ENCODE measurements around the gene RDH5.

Gene RDH5

DNA sequence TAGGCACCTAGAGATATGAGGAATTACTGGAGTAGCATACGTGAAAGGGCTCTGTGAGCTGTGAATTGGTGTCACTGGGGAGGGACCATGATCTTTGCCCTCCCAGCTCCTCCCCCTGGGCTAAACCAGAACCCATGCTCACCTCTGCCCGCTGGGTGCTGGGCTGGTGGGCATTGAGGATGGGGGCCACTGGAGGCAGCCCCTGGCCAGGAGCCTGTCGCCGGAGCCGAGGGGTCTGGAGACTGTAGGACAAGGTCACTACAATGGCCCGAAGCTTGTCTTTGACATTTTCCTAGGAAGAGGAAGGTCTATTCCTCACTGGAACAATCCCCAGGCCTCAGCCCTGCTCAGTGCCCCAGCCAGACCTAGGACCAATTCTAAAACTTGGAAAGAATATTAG, 24.1 kb upstream of the RDH5 start:
- DNase-seq (ENCODE audit: low spot score): no peak

GRCh38 chr12:55696796-55697462, 23.3 kb upstream of the RDH5 start:
- DNase-seq (ENCODE audit: low spot score): no peak

DNA sequence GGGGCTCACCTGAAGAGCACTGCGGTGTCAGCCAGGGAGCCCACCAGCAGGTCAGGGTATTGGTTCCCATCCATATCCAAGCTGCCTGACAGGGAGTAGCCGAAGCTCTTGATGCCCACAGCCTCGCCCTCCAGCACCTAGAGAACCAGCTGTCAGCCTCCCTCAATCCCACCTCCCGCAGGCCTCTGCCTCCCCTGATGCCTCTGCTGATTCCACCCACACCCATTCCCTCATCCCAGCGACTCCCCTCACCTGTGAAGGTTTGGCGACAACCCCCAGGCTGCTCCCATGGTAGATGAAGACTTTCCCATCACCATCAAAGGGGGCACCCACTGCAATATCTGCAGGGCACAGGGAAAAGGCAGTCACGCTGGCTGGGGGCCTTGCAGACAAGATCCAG, 22.5 kb upstream of the RDH5 start:
- no peak for DNase-seq (ENCODE audit: low spot score)

DNA sequence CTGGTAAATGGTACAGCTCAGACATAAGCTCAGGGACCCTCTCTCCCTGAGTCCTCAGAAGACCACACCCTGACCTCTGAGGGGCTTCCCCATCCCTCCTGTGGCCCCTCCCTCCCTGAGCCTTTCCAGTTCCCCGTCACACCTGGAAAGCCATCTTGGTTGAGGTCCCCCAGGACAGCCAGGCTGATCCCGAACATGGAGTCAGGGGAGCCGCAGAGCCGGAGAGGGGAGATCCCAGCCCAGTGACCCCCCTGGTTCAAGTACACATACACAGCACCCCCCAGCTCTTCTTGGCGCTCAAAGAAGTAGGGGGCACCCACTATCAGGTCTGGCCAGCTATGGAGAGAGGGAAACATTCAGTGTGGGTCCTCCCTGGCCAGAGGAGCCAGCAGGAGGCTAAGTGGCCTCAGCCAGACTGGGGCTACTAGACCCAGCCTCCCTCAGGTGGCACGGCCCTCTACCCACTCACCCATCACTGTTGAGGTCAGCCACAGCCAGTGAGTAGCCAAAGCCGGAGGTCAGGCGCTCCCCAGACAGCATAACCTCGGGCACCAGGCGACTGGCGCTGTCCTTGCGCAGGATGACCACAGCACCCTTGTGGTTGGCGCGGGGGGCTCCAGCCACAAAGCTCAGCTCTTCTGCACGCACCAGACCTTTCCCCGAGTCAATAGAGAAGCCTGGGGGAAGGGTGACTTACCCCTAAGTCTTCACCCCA, 21.8 kb upstream of the RDH5 start:
- no peak for DNase-seq (ENCODE audit: low spot score)

DNA sequence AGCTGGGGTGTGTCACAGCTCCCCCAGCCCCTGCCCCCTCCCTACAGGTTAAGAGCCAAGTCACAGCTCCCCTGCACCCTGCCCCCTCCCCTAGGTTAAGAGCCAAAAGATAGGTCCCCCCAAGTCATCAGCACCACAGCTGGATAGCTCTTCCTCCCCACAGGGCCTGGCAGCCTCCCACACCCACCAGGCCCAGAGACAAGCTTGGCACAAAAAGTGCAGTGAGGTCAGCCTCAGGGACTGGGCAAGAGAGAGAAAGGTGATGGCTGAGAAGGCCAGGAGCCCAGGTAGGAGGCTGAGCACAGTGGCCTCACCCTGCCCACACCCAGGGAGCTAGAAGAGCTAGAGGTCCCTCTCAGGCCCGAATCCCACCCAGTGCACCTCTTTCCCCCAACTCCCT, 21.2 kb upstream of the RDH5 start:
- no peak for DNase-seq (ENCODE audit: low spot score)

GRCh38 chr12:55699471-55700055, 20.6 kb upstream of the RDH5 start:
- no peak for DNase-seq (ENCODE audit: low spot score)

GRCh38 chr12:55700255-55701018, 19.8 kb upstream of the RDH5 start:
- DNase-seq (ENCODE audit: low spot score): no peak

- no peak for DNase-seq (ENCODE audit: low spot score)
These were observed 17.3 kb upstream of the RDH5 start for GRCh38 chr12:55702861-55703260.

GRCh38 chr12:55703288-55703687, 16.9 kb upstream of the RDH5 start:
- DNase-seq (ENCODE audit: low spot score): no peak

- DNase-seq (ENCODE audit: low spot score): no peak
These were observed 16.1 kb upstream of the RDH5 start for GRCh38 chr12:55703901-55704761.

- no peak for DNase-seq (ENCODE audit: low spot score)
These were observed 15.1 kb upstream of the RDH5 start for GRCh38 chr12:55704824-55705718.

DNA sequence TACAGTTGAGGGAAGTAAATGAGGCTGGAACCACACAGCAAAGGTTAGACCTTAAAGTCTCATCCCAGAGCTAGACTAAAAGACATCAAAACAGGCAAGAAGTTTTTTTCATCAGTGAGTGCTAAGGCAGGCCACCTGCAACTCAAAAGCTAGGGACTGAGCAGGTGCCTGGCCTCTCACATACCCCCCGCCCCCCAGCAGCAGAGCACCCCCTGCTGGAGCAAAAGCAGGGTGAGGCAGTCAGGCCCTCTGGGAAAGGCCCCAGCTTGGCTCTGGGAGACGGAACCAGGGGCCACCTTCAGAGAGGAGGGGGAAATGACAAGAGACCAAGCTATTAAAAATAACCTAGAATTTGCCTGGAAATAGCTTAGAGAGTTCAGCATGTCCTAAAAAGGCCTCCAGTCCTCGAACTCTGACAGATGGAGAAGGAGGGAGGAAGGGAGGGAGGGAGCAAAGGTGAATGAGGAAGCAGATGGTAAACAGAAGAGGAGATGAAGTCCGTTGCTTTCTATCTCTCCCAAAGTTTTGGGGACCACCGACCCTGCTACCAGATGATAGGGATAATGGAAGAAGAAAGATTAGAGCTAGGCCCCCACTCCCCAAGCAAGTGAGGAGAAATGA, 14.3 kb upstream of the RDH5 start:
- DNase-seq (ENCODE audit: low spot score): no peak

GRCh38 chr12:55706568-55707218, 13.5 kb upstream of the RDH5 start:
- DNase-seq (ENCODE audit: low spot score): no peak

DNA sequence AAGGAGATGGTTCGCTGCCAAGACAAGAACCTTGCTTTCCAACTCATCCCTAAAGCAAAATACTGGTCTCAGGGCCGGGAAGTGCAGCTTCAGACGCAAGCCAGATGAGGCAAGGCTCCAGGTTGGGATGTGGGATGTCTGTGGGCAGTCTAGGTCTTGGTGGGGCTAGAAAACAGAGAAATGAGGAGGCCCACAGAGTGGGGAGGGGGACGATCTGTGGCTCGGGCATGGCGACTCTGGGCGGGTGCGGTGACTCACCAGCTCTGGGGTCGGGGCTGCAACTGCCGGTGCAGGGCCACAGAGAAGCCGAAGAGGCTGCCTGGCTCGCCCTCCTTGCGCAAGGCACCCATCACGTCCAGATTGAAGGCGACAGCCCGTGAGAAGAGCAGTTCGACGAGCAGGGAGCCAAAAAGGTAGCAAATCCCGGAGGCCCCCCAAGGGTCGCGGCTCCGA, 12.9 kb upstream of the RDH5 start:
- no peak for DNase-seq (ENCODE audit: low spot score)

DNA sequence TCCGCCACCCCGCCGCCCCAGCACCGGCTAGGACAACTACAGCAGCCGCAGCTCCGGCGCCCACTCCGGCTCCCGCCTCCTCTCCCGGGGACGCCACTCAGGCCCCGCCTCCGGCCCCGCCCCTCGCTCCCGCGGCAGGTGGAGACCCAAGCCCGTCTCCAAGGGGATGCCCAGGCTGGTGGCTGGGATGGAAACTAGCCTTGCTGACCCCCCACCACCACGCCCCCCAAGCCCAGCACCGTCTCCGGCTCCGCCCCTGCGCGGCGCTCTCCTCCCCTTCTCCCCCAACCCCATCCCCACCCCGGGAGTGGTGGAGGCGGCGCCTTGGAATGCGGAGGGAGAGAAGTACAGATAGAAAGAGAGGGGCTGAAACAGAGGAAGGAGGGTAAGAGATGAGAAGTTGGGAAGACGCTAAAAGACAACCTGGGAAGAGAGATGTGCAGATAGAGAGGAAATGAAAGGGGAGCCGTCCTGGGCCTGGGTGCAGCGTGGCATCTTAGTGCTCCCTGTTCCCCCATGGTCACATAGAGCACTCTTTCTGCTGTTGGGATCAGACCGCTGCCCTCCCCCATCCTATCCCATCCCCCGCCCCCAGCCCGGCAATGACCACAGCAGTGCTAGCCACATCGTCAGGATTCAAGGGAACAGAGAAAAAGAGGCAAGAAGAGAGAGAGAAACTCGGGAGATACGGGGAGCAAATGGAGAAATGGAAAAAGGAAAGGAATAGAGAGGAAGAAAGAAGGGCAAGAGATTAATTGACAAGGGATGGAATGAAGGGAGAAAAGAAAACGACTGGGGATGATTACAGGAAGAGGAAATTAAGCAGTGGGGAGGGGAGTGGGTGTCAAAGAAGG, 12.1 kb upstream of the RDH5 start, which contains the start of gene ITGA7:
Gene ITGA7, minus strand, starts transcription at position 64 of the 854 bp plus-strand sequence. CDS start 222 bp downstream, outside the sequence.
- DNase-seq (ENCODE audit: low spot score): no peak

GRCh38 chr12:55708695-55709233, 11.4 kb upstream of the RDH5 start:
- no peak for DNase-seq (ENCODE audit: low spot score)

- no peak for DNase-seq (ENCODE audit: low spot score)
These were observed 8.2 kb upstream of the RDH5 start for GRCh38 chr12:55711786-55712553.
